HG03520 (cell line): ENCODE results near the gene PIK3C2A.

Source experiments
- ATAC-seq: cut with Tn5 transposase; IDR thresholded peaks from one replicate; pipeline ENCODE4 v1.9.1; 2021; ENCODE audit warnings: mild to moderate bottlenecking, moderate library complexity; ENCODE audit not compliant: unreplicated experiment

PIK3C2A gene

GRCh38 chr11:17214338-17214737 is 6.6 kb upstream of the PIK3C2A start:
- no peak for ATAC-seq

- no peak for ATAC-seq
These were observed 3.5 kb upstream of the PIK3C2A start for GRCh38 chr11:17211286-17211685.

- no peak for ATAC-seq
These were observed 2.1 kb upstream of the PIK3C2A start for GRCh38 chr11:17209939-17210245.

- peak; percentile 59 for ATAC-seq
These were observed 642 bp upstream of the PIK3C2A start for GRCh38 chr11:17208257-17208999.

- no peak for ATAC-seq
These were observed 1.3 kb downstream of the PIK3C2A start for GRCh38 chr11:17206463-17206862.

- ATAC-seq = no peak
These were observed 10.3 kb downstream of the PIK3C2A start for GRCh38 chr11:17197431-17197898.

- no peak for ATAC-seq
These were observed 19.1 kb downstream of the PIK3C2A start for GRCh38 chr11:17188675-17189074.

GRCh38 chr11:17186932-17187692 is 20.7 kb downstream of the PIK3C2A start:
- ATAC-seq = no peak

- ATAC-seq = no peak
These were observed 21.8 kb downstream of the PIK3C2A start for GRCh38 chr11:17185938-17186337.

- no peak for ATAC-seq
These were observed 22.8 kb downstream of the PIK3C2A start for GRCh38 chr11:17184882-17185587.

- ATAC-seq = no peak
These were observed 23.9 kb downstream of the PIK3C2A start for GRCh38 chr11:17183836-17184235.

- no peak for ATAC-seq
These were observed 27.8 kb downstream of the PIK3C2A start for GRCh38 chr11:17179970-17180369.

- no peak for ATAC-seq
These were observed 34.5 kb downstream of the PIK3C2A start for GRCh38 chr11:17173332-17173731.

- ATAC-seq = no peak
These were observed 35.9 kb downstream of the PIK3C2A start for GRCh38 chr11:17171916-17172315.

GRCh38 chr11:17171343-17171742 is 36.4 kb downstream of the PIK3C2A start:
- no peak for ATAC-seq

- ATAC-seq = no peak
These were observed 37.9 kb downstream of the PIK3C2A start for GRCh38 chr11:17169876-17170275.

- ATAC-seq = no peak
These were observed 42.4 kb downstream of the PIK3C2A start for GRCh38 chr11:17165247-17165890.

- ATAC-seq = no peak
These were observed 43.2 kb downstream of the PIK3C2A start for GRCh38 chr11:17164361-17165246.

- ATAC-seq = no peak
These were observed 44.0 kb downstream of the PIK3C2A start for GRCh38 chr11:17163736-17164135.

GRCh38 chr11:17163291-17163690 is 44.5 kb downstream of the PIK3C2A start:
- no peak for ATAC-seq
